ENCODE measurements around the gene ACP7.
"Not testable (repeated sequence)": the region's sequence is repeated elsewhere in the genome, so short reads cannot be mapped to it uniquely, and the experiment has no call there.

Gene ACP7

DNA sequence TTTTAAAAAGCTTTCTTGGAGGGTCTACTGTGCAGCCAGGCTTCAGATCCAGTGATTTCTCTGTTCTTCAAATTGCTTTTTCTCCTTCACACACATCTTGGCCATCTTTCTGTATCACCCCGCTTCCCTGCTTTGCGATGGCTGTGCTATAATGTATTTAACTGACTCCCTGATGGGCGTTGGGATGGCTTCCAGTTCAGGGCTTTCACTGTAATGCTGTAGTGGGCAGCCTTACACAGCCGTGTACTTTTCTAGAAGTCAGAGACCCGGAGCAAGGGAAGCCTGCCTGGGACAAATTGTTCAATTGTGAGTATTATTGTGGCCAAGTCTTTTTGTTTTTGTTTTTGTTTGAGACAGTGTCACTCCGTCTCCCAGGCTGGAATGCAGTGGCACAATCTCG lies 22.0 kb downstream of the ACP7 start:
- Histone ChIP-seq H3K36me3 (ENCODE audit: insufficient read depth, low read length) (no peaks in the 10 kb centered on the region), H3K79me2 (ENCODE audit: control insufficient read depth, insufficient read depth, low read length, unreplicated experiment) (no peaks in the 10 kb centered on the region), H3K4me1 (ENCODE audit: control insufficient read depth, insufficient read depth, low read length, unreplicated experiment) (no peaks in the 10 kb centered on the region), H3K27me3 (ENCODE audit: insufficient read depth, low read length) (no peaks in the 10 kb centered on the region), H3K27ac (ENCODE audit: low read depth, low read length) (no peak overlapping the region), H2AFZ (ENCODE audit: low read length, unreplicated experiment) (no peak overlapping the region), H3K4me3 (ENCODE audit: low read depth, low read length) (no peak overlapping the region)

DNA sequence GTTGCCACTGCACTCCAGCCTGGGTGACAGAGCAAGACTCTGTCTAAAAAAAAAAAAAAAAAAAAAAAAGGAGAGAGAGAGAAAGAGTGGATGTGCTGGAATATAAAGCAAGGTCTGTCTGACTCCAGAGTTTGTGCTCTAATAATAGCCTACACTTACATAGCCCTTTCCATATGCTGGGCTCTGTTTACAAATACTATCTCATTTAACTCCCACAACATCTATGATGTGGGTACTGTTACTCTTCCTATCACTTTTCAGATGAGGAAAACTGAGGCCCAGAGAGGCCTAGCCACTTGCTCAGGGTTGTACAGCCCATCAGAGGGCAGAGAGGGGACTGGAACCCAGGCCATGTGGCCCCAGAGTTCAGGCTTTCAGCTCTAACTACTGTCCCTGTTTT lies 25.5 kb downstream of the ACP7 start:
- Histone ChIP-seq H3K79me2 (ENCODE audit: control insufficient read depth, insufficient read depth, low read length, unreplicated experiment) (no peaks in the 10 kb centered on the region), H3K27me3 (ENCODE audit: insufficient read depth, low read length) (no peaks in the 10 kb centered on the region), H2AFZ (ENCODE audit: low read length, unreplicated experiment) (no peak overlapping the region), H3K4me3 (ENCODE audit: low read depth, low read length) (no peak overlapping the region), H3K4me1 (ENCODE audit: control insufficient read depth, insufficient read depth, low read length, unreplicated experiment) (peaks cover 5% of the 10 kb centered on the region), H3K36me3 (ENCODE audit: insufficient read depth, low read length) (no peaks in the 10 kb centered on the region), H3K27ac (ENCODE audit: low read depth, low read length) (no peak overlapping the region)

- H3K79me2 ChIP-seq (ENCODE audit: control insufficient read depth, insufficient read depth, low read length, unreplicated experiment): no peaks in the 10 kb centered on the region
- H3K27me3 ChIP-seq (ENCODE audit: insufficient read depth, low read length): no peaks in the 10 kb centered on the region
- peaks cover 5% of the 10 kb centered on the region for H3K4me1 ChIP-seq (ENCODE audit: control insufficient read depth, insufficient read depth, low read length, unreplicated experiment)
- no peak overlapping the region for H3K27ac ChIP-seq (ENCODE audit: low read depth, low read length)
- H3K4me3 ChIP-seq (ENCODE audit: low read depth, low read length): no peak overlapping the region
- no peak overlapping the region for H2AFZ ChIP-seq (ENCODE audit: low read length, unreplicated experiment)
- H3K36me3 ChIP-seq (ENCODE audit: insufficient read depth, low read length): no peaks in the 10 kb centered on the region
Measured at GRCh38 chr19:39110263-39110967, 26.2 kb downstream of the ACP7 start.

- Histone ChIP-seq H3K27ac (ENCODE audit: low read depth, low read length) (peak overlapping the region; percentile 12; the same call in 1 of the 2 replicates), H3K27me3 (ENCODE audit: insufficient read depth, low read length) (no peaks in the 10 kb centered on the region), H2AFZ (ENCODE audit: low read length, unreplicated experiment) (no peak overlapping the region), H3K4me1 (ENCODE audit: control insufficient read depth, insufficient read depth, low read length, unreplicated experiment) (peaks cover 5% of the 10 kb centered on the region), H3K4me3 (ENCODE audit: low read depth, low read length) (no peak overlapping the region), H3K79me2 (ENCODE audit: control insufficient read depth, insufficient read depth, low read length, unreplicated experiment) (no peaks in the 10 kb centered on the region), H3K36me3 (ENCODE audit: insufficient read depth, low read length) (no peaks in the 10 kb centered on the region)
Measured at GRCh38 chr19:39111593-39112199, 27.5 kb downstream of the ACP7 start.

- H3K27me3 ChIP-seq (ENCODE audit: insufficient read depth, low read length): no peaks in the 10 kb centered on the region
- no peaks in the 10 kb centered on the region for H3K36me3 ChIP-seq (ENCODE audit: insufficient read depth, low read length)
- peaks cover 5% of the 10 kb centered on the region for H3K4me1 ChIP-seq (ENCODE audit: control insufficient read depth, insufficient read depth, low read length, unreplicated experiment)
- H3K27ac ChIP-seq (ENCODE audit: low read depth, low read length): no peak overlapping the region
- no peak overlapping the region for H2AFZ ChIP-seq (ENCODE audit: low read length, unreplicated experiment)
- H3K79me2 ChIP-seq (ENCODE audit: control insufficient read depth, insufficient read depth, low read length, unreplicated experiment): no peaks in the 10 kb centered on the region
- H3K4me3 ChIP-seq (ENCODE audit: low read depth, low read length): no peak overlapping the region
Measured at GRCh38 chr19:39112338-39112890, 28.2 kb downstream of the ACP7 start.

DNA sequence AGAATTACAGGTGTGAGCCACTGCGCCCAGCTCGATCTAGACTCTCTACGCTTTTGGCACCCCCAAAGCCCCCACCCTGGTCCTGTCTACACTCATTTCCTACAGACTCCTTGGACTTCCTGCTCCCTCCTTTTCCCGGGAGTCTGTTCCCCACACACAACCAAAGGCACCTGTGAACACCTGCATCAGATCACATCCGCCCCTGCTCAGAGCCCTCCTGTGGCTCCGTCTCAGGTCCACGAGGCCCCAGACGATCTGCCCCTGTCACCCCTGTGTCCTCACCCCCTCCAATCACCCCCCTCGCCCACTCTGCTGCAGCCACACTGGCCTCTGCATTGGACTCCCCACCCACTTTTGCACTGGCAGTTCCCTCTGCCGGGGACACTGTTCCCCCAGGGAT lies 29.0 kb downstream of the ACP7 start:
- no peaks in the 10 kb centered on the region for H3K27me3 ChIP-seq (ENCODE audit: insufficient read depth, low read length)
- no peaks in the 10 kb centered on the region for H3K79me2 ChIP-seq (ENCODE audit: control insufficient read depth, insufficient read depth, low read length, unreplicated experiment)
- no peak overlapping the region for H3K4me3 ChIP-seq (ENCODE audit: low read depth, low read length)
- H3K36me3 ChIP-seq (ENCODE audit: insufficient read depth, low read length): no peaks in the 10 kb centered on the region
- no peak overlapping the region for H3K27ac ChIP-seq (ENCODE audit: low read depth, low read length)
- peaks cover 5% of the 10 kb centered on the region for H3K4me1 ChIP-seq (ENCODE audit: control insufficient read depth, insufficient read depth, low read length, unreplicated experiment)
- H2AFZ ChIP-seq (ENCODE audit: low read length, unreplicated experiment): no peak overlapping the region

DNA sequence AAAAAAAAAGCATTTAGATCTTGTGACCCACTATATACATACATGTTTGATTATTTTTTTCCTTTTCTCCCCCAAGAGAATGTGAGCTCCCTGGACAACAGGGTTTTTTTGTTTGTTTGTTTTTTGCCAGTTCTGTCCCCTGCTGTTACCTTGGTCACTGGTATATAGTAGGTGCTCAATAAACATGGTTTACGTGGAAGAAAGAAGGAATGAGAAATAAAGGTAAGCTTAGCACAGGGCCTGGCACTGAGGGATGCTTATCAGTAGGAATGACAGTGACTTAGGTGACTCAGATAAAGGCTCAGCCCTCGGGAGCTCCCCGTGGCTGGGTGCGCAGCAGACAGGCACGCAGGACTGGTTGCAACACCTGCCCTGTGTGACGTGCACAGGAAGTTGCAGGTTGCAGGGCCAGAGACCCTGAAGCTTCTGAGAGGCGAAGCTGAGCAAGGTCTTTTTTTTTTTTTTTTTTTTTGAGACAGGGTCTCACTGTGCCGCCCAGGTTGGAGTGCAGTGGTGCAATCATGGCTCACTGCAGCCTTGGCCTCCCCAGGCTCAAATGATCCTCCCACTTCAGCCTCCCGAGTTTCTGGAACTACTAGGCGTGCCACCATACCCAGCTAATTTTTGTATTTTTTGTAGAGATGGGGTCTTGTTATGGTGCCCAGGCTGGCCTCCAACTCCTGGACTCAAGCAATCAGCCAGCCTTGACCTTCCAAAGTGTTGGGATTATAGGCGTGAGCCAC lies 31.1 kb downstream of the ACP7 start:
- Histone ChIP-seq H3K27ac (ENCODE audit: low read depth, low read length) (no peak overlapping the region), H3K4me1 (ENCODE audit: control insufficient read depth, insufficient read depth, low read length, unreplicated experiment) (peaks cover 5% of the 10 kb centered on the region), H3K4me3 (ENCODE audit: low read depth, low read length) (no peak overlapping the region), H3K27me3 (ENCODE audit: insufficient read depth, low read length) (no peaks in the 10 kb centered on the region), H2AFZ (ENCODE audit: low read length, unreplicated experiment) (no peak overlapping the region), H3K79me2 (ENCODE audit: control insufficient read depth, insufficient read depth, low read length, unreplicated experiment) (no peaks in the 10 kb centered on the region), H3K36me3 (ENCODE audit: insufficient read depth, low read length) (no peaks in the 10 kb centered on the region)

DNA sequence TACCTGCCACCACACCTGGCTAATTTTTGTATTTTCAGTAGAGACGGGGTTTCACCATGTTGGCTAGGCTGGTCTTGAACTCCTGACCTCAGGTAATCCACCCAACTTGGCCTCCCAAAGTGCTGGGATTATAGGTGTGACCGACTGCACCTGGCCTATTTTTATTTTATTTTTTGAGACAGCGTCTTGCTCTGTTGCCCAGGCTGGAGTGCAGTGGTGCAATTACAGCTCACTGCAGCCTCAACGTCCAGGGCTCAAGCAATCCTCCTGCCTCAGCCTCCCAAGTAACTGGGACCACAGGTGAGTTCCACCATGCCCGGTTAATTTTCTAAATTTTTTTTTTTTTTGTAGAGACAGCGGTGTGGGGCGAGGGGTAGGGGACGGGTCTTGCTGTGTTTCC lies 32.9 kb downstream of the ACP7 start:
- not testable (repeated sequence) for H3K4me1 ChIP-seq (ENCODE audit: control insufficient read depth, insufficient read depth, low read length, unreplicated experiment); H3K4me3 ChIP-seq (ENCODE audit: low read depth, low read length); H3K27me3 ChIP-seq (ENCODE audit: insufficient read depth, low read length); H3K36me3 ChIP-seq (ENCODE audit: insufficient read depth, low read length); H3K79me2 ChIP-seq (ENCODE audit: control insufficient read depth, insufficient read depth, low read length, unreplicated experiment); H2AFZ ChIP-seq (ENCODE audit: low read length, unreplicated experiment); H3K27ac ChIP-seq (ENCODE audit: low read depth, low read length)

DNA sequence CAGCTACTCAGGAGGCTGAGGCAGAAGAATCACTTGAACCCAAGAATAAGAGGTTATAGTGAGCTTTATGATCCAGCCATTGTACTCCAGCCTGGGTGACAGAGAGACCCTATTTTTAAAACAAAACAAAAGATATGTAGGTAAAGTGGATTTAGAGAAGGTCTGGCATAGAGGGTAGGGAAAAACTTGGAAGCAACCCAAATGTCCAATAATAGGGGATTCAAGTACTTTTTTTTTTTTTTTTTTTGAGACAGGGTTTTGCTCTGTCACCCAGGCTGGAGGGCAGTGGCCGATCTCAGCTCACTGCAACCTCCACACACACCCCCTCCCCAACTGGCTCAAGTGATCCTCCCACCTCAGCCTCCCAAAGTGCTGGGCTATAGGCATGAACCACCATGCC lies 35.7 kb downstream of the ACP7 start:
- H3K4me3 ChIP-seq (ENCODE audit: low read depth, low read length): no peak overlapping the region
- H2AFZ ChIP-seq (ENCODE audit: low read length, unreplicated experiment): no peak overlapping the region
- no peaks in the 10 kb centered on the region for H3K27me3 ChIP-seq (ENCODE audit: insufficient read depth, low read length)
- no peak overlapping the region for H3K27ac ChIP-seq (ENCODE audit: low read depth, low read length)
- H3K79me2 ChIP-seq (ENCODE audit: control insufficient read depth, insufficient read depth, low read length, unreplicated experiment): no peaks in the 10 kb centered on the region
- peaks cover 2% of the 10 kb centered on the region for H3K4me1 ChIP-seq (ENCODE audit: control insufficient read depth, insufficient read depth, low read length, unreplicated experiment)
- H3K36me3 ChIP-seq (ENCODE audit: insufficient read depth, low read length): no peaks in the 10 kb centered on the region

- H3K36me3 ChIP-seq (ENCODE audit: insufficient read depth, low read length): no peaks in the 10 kb centered on the region
- peaks cover 11% of the 10 kb centered on the region for H3K4me1 ChIP-seq (ENCODE audit: control insufficient read depth, insufficient read depth, low read length, unreplicated experiment)
- H3K4me3 ChIP-seq (ENCODE audit: low read depth, low read length): no peak overlapping the region
- H3K79me2 ChIP-seq (ENCODE audit: control insufficient read depth, insufficient read depth, low read length, unreplicated experiment): peaks cover 18% of the 10 kb centered on the region
- no peaks in the 10 kb centered on the region for H3K27me3 ChIP-seq (ENCODE audit: insufficient read depth, low read length)
- no peak overlapping the region for H3K27ac ChIP-seq (ENCODE audit: low read depth, low read length)
- H2AFZ ChIP-seq (ENCODE audit: low read length, unreplicated experiment): no peak overlapping the region
Measured at GRCh38 chr19:39122934-39123731, 39.0 kb downstream of the ACP7 start.
